Right lobe of liver (tissue), 6 donors: Measurements from ENCODE around the gene SRF. TPM values are rescaled to one million over a fixed set of nuclear protein-coding genes. Genes with fewer than 3 reads are reported as not detected.
A peak's percentile ranks its signal among the peaks of the same experiment; 100 is the strongest.

Experiments
- ATAC-seq, 4 donors: fragments of 200-7000 bp; cut with Tn5 transposase; one replicate each; pipeline ENCODE4 v1.9.1; 2020; ENCODE audit warnings: mild to moderate bottlenecking in 4 of 4, moderate library complexity in 4 of 4
- DNase-seq, 3 donors: peaks; one replicate each; pipeline ENCODE4 v3.0.0-alpha.2; 2020
- H3K27ac ChIP-seq, 3 donors: fragments of 200-600 bp; one replicate each; pipeline ENCODE4 v1.8.0; 2022
- H3K27me3 ChIP-seq, 2 donors: fragments of 200-600 bp; one replicate each; pipeline ENCODE4 v1.8.0; 2022
- H3K36me3 ChIP-seq, 4 donors: fragments of 200-600 bp; sonication (generic) in 1 of 4; one replicate each; pipeline versions ENCODE4 v1.5.1 to v1.8.0; 2017 to 2022; ENCODE audit warnings: control low read depth in 1 of 4
- H3K4me1 ChIP-seq, 4 donors: fragments of 200-600 bp; sonication (generic) in 1 of 4; one replicate each; pipeline versions ENCODE4 v1.5.1 to v1.8.0; 2017 to 2022; ENCODE audit warnings: control low read depth in 1 of 4
- H3K4me3 ChIP-seq, 3 donors: fragments of 200-600 bp; one replicate each; pipeline ENCODE4 v1.8.0; 2022
- H3K9me3 ChIP-seq, 4 donors: fragments of 200-600 bp; sonication (generic) in 1 of 4; one replicate each; pipeline versions ENCODE4 v1.5.1 to v1.8.0; 2017 to 2022; ENCODE audit warnings: control low read depth in 1 of 4
- POLR2A ChIP-seq: fragments of 450-650 bp; IDR thresholded peaks from one replicate; pipeline ENCODE4 v1.6.1; 2017; ENCODE audit warnings: antibody characterized with exemption, mild to moderate bottlenecking
- WGBS: methylation state at CpG from one replicate; pipeline ENCODE4 v1.1.6; 2018; ENCODE audit warnings: low coverage, low lambda C conversion rate; ENCODE audit not compliant: insufficient coverage; ENCODE audit errors: missing lambda C conversion rate; 5-methylcytosine and 5-hydroxymethylcytosine counted together
- intact Hi-C, 2 donors: fragments of 100-400 bp; cut with DNase I; formaldehyde crosslinking; loops; one replicate each; pipeline versions ENCODE4 v1.11.2 to v1.14.1; 2022
- total RNA-seq, 6 experiments: library from RNA; depleted of rRNA in 2 of 6; stranded (reverse); fragments of >200 nt in 2 of 6; fragmentation: NEBNext Ultra II Directional in 3 of 6; extraction: Animal tissue kit (Norgen Biotek cat#: 25700) in 3 of 6; gene quantifications; one replicate each; pipeline versions ENCODE4 v1.1.0 to v1.2.4, GENCODE V29; 2016 to 2023
- TF ChIP-seq, protein P1 (sequence below), 4 donors: fragments of 200-600 bp in 3 of 4; fragments of 450-650 bp in 1 of 4; IDR thresholded peaks; one replicate each; pipeline versions ENCODE4 v1.5.1 to v1.8.0; 2016 to 2022; ENCODE audit warnings: antibody characterized with exemption in 4 of 4, mild to moderate bottlenecking in 2 of 4
- donor health status: DM: no; HTN: yes; CAD: no.
- donor health status: DM: no; HTN: no; CAD: no.
- donor health status: DM: no; HTN: no; CAD: no.
- donor health status: DM: no; HTN: yes; CAD: no.
- donor health status: DM: no; HTN: yes; CAD: no.

The SRF gene
- total RNA-seq, 6 experiments from 2014 or later: 4.9 to 17.0 (median 11.3) TPM

- peaks cover 0 to 14% (median 0%) of the 10 kb centered on the region in 4 donors for H3K4me1 ChIP-seq
- H3K27me3 ChIP-seq: no peaks in the 10 kb centered on the region
- peak overlapping the region in 2 of 3 donors; percentile 26 to 51 for H3K27ac ChIP-seq
- no peak for TF ChIP-seq POLR2A
- TF ChIP-seq, protein P1, sequence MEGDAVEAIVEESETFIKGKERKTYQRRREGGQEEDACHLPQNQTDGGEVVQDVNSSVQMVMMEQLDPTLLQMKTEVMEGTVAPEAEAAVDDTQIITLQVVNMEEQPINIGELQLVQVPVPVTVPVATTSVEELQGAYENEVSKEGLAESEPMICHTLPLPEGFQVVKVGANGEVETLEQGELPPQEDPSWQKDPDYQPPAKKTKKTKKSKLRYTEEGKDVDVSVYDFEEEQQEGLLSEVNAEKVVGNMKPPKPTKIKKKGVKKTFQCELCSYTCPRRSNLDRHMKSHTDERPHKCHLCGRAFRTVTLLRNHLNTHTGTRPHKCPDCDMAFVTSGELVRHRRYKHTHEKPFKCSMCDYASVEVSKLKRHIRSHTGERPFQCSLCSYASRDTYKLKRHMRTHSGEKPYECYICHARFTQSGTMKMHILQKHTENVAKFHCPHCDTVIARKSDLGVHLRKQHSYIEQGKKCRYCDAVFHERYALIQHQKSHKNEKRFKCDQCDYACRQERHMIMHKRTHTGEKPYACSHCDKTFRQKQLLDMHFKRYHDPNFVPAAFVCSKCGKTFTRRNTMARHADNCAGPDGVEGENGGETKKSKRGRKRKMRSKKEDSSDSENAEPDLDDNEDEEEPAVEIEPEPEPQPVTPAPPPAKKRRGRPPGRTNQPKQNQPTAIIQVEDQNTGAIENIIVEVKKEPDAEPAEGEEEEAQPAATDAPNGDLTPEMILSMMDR (IDR thresholded peaks at IDR 0.05): no peak
- peak; percentile 85 to 95 (median 90) for ATAC-seq
- no peaks in the 10 kb centered on the region for H3K36me3 ChIP-seq
- intact Hi-C loops: no loop called here
- no peak overlapping the region for H3K4me3 ChIP-seq
- WGBS: 25% methylated on average over 4 of the region's 7 CpGs
- H3K9me3 ChIP-seq: no peaks in the 10 kb centered on the region
- peak in 1 of 3 donors; percentile 86 for DNase-seq
Observed at GRCh38 chr6:43150051-43150751, 20.9 kb upstream of the SRF start.

GRCh38 chr6:43159599-43159998, 11.5 kb upstream of the SRF start:
- DNase-seq (no peak), ATAC-seq (no peak)
- intact Hi-C loops: no loop called here
- no peak overlapping the region for H3K4me3 ChIP-seq
- no peaks in the 10 kb centered on the region for H3K4me1 ChIP-seq
- no peak for TF ChIP-seq POLR2A
- TF ChIP-seq, protein P1 (IDR thresholded peaks at IDR 0.05): no peak
- no peaks in the 10 kb centered on the region for H3K27me3 ChIP-seq
- no peak overlapping the region for H3K27ac ChIP-seq
- WGBS: 87% methylated on average over 8 of the region's 11 CpGs
- no peaks in the 10 kb centered on the region for H3K36me3 ChIP-seq
- H3K9me3 ChIP-seq: no peaks in the 10 kb centered on the region

DNA sequence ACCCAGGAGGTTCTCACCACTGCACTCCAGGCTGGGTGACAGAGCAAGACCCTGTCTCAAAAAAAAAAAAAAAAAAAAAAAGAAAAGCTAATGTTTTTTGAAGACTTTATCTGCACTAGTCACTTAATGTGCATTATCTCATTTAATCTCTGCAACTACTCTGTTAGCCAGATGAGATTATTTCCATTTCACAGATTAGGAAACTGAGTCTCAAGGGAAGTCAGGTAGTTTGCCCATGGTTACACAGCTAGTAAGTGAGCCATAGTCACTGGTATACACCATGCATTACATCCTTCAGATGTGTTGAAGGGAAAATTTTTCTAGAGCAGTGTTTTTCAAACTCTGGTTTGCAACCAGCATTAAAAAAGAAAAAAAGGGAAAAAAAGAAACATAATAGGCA, 7.2 kb upstream of the SRF start:
- H3K36me3 ChIP-seq: no peaks in the 10 kb centered on the region
- no peak overlapping the region for H3K27ac ChIP-seq
- DNase-seq: no peak
- no peaks in the 10 kb centered on the region for H3K9me3 ChIP-seq
- intact Hi-C loops: no loop called here
- no peak for TF ChIP-seq POLR2A
- TF ChIP-seq, protein P1 (IDR thresholded peaks at IDR 0.05): no peak
- no peaks in the 10 kb centered on the region for H3K4me1 ChIP-seq
- no peaks in the 10 kb centered on the region for H3K27me3 ChIP-seq
- no peak overlapping the region for H3K4me3 ChIP-seq
- ATAC-seq: no peak

DNA sequence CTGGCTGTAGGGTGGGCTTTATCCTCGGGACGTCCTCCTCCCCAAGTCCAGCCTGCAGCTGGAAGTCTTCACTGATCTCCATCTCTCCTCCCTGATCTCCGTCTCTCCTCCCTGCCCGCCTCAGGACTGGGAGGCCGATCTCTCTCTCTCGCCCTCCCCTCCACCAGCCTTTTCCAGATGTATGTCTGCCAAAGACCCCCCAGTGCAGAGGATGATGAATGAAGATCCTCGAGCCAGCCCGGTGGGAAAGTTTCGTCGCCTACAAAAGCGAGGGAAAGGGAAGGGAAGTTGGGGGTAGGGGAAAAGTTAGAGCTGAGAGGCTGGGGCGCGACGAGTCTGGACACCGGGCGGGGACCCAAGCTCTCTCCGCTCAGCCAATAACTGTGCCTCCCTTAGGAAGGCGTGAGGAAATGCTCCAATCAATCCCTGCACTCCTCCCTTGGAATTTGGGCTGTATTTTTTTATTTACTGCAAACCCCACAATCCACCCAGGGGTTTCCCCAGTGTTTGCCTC, 595 bp upstream of the SRF start:
- Histone ChIP-seq H3K27ac (peak overlapping the region; percentile 87 to 100 (median 99)), H3K4me1 (peaks cover 0 to 19% (median 7%) of the 10 kb centered on the region in 4 donors), H3K36me3 (peaks cover 0 to 7% (median 2%) of the 10 kb centered on the region in 4 donors), H3K27me3 (no peaks in the 10 kb centered on the region), H3K9me3 (no peaks in the 10 kb centered on the region), H3K4me3 (peak overlapping the region; percentile 40 to 98 (median 88))
- intact Hi-C loops: no loop called here
- ATAC-seq (peak; percentile 36 to 62 (median 56)), DNase-seq (peak; percentile 75 to 89 (median 87))
- TF ChIP-seq POLR2A: no peak
- TF ChIP-seq, protein P1 (IDR thresholded peaks at IDR 0.05): no peak
- under 1% methylated on average over 13 of the region's 18 CpGs for WGBS
